GM18511 (cell line): ENCODE results near the gene PRKCH.
A peak's percentile ranks its signal among the peaks of the same experiment; 100 is the strongest.

ENCODE experiments used
- ATAC-seq: cut with Tn5 transposase; IDR thresholded peaks from one replicate; pipeline ENCODE4 v1.9.1; 2021; ENCODE audit warnings: mild to moderate bottlenecking, moderate library complexity; ENCODE audit not compliant: unreplicated experiment

Gene PRKCH

GRCh38 chr14:61321385-61322010 is at the start of gene PRKCH:
PRKCH (plus strand) TSS chr14:61321579; CDS start chr14:61322102, 523 bp downstream.
- peak; percentile 83 for ATAC-seq

GRCh38 chr14:61277232-61277631 is 44.1 kb upstream of the PRKCH start:
- no peak for ATAC-seq

DNA sequence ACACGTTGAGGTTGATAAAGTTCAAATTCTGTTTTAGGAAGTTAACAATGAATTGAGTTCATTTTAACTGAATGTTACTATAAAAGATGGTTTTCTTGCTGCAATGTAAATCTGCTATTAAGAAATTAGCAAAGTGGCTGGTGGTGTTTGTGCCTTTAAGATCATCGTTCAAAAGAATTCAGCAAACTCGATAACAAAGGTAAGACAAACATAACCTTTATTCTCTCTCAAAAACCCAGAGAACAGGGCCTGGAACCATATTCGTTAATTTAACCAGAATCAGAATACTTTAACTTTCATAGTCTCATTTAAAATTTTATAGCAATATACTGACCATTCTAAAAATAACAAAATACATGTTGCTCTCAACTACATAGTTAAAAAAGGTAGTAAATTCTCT is 43.6 kb upstream of the PRKCH start:
- ATAC-seq, result no peak

GRCh38 chr14:61279082-61279481 is 42.3 kb upstream of the PRKCH start:
- no peak for ATAC-seq

GRCh38 chr14:61280092-61280525 is 41.3 kb upstream of the PRKCH start:
- ATAC-seq, result no peak

DNA sequence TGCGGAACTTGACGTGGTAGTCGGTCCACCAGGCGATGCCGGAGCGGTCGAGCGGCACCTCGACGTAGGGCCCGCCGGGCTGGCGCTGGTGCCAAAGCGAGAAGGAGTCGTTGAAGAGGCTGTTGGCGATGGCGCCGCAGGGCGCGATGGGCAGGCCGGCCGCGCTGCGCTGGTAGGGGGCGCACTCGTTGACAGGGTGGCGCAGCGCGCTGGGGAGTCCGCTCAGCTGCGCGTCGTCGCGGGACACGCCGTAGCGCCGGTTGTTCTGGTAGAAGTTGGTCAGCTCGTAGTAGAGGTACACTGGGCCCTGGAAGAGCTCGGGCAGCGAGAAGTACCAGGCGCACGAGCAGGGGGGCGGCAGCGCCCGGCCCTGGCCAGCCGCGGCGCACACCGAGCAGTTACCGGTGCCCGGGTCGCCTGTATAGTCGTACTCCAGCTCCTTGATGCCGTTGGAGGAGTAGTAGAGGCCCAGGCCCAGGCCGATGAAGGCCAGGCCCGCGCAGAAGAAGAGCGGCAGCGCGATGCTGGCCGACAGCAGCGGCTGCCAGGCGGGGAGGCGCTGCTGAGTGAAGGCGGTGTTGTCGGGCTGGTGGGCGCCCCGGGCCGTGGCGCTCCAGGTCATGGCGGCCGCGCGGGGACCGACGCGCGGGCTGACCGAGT is 40.7 kb upstream of the PRKCH start:
- ATAC-seq, result peak; percentile 43

- ATAC-seq, result peak; percentile 16
Observed at GRCh38 chr14:61281186-61281947, 40.0 kb upstream of the PRKCH start, which contains the start of gene TMEM30B. TMEM30B (minus strand) TSS chr14:61281338; CDS start chr14:61281147, 191 bp downstream.

DNA sequence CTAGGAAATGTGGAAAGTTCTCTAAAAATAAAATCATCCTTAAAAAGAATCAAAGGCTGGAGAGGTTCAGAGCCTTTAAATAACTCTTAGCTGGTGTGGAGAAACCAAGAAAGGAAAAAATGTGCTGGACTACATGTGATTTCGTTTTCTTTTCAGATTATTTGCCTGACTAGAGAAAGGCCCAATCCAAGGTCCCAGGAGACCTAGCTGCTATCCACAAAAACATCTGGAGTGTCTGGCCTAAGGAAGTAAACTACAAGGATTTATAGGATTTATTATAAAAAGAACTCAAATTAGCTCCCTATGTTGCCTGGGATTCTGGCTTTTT is 39.5 kb upstream of the PRKCH start:
- no peak for ATAC-seq

- ATAC-seq, result no peak
Observed at GRCh38 chr14:61282746-61283145, 38.6 kb upstream of the PRKCH start.

DNA sequence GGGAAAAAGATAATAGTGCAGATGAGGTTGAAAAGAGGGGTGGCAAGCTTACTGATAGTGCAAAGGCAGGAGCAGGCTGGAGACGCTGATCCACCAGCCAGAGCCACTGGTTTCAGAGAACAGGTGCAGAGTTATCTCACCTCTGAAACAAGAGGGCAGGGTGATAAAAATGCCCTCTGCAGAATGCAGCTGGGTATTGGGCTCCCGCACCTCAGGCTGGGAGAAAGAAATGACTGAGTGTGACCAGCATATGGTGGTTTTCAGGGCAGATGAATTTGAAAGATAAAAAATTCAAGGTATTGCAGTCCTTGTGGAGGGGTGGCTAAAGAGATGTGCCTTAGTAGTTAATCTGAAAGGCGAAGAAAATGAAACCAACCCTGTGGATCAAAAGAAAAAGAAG is 37.4 kb upstream of the PRKCH start:
- ATAC-seq, result no peak

DNA sequence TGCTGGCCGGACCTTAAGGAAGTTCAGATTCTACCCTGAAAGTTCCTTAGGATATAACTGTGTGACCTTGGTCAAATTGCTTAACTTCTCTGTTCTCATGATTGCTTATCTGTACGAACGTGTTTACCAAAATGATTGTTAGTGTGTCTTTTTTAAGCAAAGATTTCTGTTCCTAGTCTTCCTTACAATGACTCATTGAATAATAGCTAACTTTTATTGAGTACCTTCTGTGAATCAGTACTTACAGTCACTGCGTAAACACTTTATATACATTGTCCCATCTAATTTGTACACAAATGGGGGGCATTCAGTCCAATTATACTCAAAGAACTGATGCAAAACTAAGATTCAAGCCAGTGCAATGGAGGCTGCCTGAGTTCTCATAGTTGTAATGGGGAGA is 36.0 kb upstream of the PRKCH start:
- no peak for ATAC-seq

- no peak for ATAC-seq
Observed at GRCh38 chr14:61287196-61287595, 34.2 kb upstream of the PRKCH start.

DNA sequence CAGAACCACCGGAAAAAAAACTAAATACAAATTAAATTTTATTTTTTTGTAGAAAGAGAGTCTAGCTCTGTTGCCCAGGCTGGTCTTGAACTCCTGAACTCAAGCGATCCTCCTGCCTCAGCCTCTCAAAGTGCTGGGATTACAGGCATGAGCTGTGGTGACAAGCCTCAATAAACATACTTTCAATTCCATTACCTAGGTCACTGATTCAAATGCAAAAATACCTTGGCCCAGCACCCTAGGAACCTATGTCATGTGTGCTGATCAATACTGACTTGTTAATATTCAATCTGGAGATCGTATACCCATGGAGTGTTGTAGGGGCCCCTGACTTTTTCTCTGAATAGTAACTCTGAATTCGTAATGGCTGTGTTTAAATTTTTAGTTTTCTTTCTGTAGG is 33.2 kb upstream of the PRKCH start:
- ATAC-seq, result no peak

DNA sequence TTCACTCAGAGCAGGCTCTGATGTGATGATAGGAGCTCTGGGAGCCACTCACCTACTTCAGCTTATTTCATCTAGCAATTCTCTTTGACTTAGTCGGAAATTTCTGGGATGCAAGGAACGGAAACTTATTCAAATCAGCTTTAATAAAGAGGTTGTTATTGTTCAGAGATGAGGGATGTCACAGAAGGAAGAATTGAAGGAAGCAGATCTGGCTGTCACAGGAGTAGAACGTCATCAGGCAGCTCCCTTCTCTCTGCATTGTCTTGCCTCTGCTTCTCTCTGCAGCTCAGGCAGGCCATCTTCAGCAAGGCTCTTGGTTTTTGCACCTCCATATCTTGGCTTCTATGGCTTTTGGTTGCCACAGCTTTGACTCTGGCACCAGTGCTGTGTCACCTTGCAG is 32.7 kb upstream of the PRKCH start:
- no peak for ATAC-seq

GRCh38 chr14:61290701-61291100 is 30.7 kb upstream of the PRKCH start:
- no peak for ATAC-seq

- ATAC-seq, result no peak
Observed at GRCh38 chr14:61296151-61296550, 25.2 kb upstream of the PRKCH start.

DNA sequence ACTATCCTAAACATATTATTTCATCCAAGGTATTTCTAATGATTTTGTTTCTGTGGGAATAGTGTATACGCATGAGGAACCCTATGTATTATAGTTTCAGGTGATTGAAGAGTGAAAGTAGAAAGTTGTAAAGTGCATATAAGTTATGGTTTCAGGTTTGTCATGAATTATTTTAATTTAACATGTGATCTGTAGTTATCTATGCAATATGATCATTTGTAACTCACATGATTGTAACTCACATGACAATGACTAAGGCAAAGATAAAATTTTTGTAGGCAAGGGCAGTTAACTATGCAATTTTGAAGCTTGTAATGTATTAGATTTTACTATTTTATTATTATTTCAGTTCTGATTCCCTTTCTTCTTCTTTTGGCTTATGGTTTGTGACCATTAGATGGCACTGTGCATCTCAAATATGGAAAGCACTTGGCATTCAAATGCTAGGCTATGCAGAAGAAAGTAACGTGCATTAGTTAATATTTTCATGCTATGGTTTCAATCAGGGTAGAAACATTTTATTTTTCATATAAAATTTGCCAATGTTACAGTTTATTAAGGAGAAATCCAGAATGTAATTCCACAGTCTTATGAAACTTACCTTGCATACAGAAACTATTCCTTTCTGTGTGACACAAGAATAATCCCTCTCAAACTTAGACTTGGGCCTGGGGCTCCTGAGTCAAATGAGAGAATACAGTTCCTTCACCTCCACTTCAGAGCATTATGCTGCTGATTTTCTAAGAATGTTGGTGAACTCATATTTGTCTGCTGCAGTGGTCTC is 24.5 kb upstream of the PRKCH start:
- peak; percentile 51 for ATAC-seq

GRCh38 chr14:61297581-61297980 is 23.8 kb upstream of the PRKCH start:
- ATAC-seq, result no peak

DNA sequence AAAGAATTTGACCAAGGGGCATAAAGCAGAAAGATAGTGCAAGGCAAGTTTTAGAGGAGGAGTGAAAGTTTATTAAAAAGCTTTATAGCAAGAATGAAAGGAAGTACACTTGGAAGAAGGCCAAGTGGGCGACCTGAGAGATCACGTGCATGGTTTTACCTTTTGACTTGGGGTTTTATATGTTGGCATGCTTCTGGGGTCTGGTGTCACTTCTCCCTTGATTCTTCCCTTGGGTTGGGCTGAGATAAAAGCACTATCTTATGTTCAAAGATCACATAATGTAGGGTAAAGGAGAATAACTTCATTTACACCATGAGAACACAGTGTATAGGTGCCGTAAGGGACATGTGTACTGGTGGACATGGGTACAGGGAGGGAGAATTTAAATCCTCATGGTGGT is 22.6 kb upstream of the PRKCH start:
- ATAC-seq, result no peak

DNA sequence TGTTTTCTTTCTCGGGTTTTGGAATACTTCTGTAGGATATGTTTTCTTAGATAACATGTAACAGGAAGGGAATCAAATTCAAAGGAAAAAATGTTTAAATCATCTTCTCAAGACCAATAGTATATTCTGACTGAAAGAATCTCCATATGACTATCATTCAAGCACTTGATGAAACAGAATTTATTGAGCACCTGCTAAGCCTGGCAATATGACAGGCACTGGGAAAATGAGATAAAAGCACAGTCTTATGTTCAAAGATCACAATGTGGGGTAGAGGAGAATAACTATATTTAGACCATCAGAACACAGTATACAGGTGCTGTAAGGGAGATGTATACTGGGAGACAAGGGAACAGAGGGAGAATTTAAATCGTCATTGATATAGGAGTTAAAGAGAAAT is 21.2 kb upstream of the PRKCH start:
- ATAC-seq, result no peak

DNA sequence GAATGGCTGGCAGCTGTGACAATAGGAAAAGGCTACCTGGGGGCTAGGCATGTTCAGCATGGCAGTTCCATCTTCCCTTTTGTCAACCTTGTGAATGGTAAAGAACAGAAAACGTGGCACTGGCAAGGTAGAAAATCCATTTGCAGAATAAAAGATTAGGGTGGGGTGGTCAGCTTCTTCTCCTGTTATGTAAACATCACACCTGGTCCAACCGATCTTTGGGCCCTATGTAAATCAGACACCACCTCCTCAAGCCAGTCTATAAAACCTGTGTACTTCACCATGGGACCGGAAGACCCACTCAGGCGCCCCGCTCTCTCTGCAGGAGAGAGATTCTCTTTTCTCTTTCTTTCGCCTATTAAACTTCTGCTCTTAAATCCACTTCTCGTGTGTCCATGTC is 20.6 kb upstream of the PRKCH start:
- ATAC-seq, result no peak
